Body of pancreas (tissue), 4 donors: Measurements from ENCODE around the gene KRTAP17-1. TPM values are rescaled to one million over a fixed set of nuclear protein-coding genes. Genes with fewer than 3 reads are reported as not detected.

ENCODE experiments used
- ATAC-seq: fragments of 150-250 bp; one replicate; pipeline ENCODE4 v1.9.1; 2016
- DNase-seq, 4 donors: peaks; one replicate each; pipeline ENCODE4 v3.0.0-alpha.2; 2019
- H3K27ac ChIP-seq, 4 donors: fragments of 200-600 bp; sonication (generic); 1 replicate in 3 of 4; 2 replicates in 1 of 4; pipeline versions ENCODE4 v1.5.1 to v1.6.1; 2016 to 2019; ENCODE audit warnings: mild to moderate bottlenecking in 1 of 4, mixed read lengths in 1 of 4, moderate library complexity in 1 of 4
- H3K27me3 ChIP-seq, 2 donors: fragments of 200-600 bp; sonication (generic); one replicate each; pipeline ENCODE4 v1.6.0; 2016; ENCODE audit warnings: mild to moderate bottlenecking in 1 of 2
- H3K36me3 ChIP-seq, 2 donors: fragments of 200-600 bp; sonication (generic); replicated peaks in 1 of 2; 2 replicates each; pipeline ENCODE4 v1.5.1; 2016; ENCODE audit warnings: low read depth in 2 of 2; ENCODE audit not compliant: insufficient read depth in 1 of 2
- H3K4me1 ChIP-seq: fragments of 200-600 bp; sonication (generic); one replicate; pipeline ENCODE4 v1.6.0; 2016
- H3K4me3 ChIP-seq, 2 donors: fragments of 200-600 bp; sonication (generic); 1 replicate in 1 of 2; 2 replicates in 1 of 2; pipeline ENCODE4 v1.5.1; 2016 to 2019
- H3K9me3 ChIP-seq, 3 donors: fragments of 200-600 bp; sonication (generic); 1 replicate in 2 of 3; 2 replicates in 1 of 3; pipeline ENCODE4 v1.5.1; 2016
- POLR2A ChIP-seq, 3 donors: fragments of 450-650 bp; IDR thresholded peaks; one replicate each; pipeline ENCODE4 v1.6.1; 2016; ENCODE audit warnings: antibody characterized with exemption in 3 of 3, mild to moderate bottlenecking in 2 of 3
- WGBS, 2 donors: methylation state at CpG; one replicate each; pipeline ENCODE4 v1.1.5; 2017; 5-methylcytosine and 5-hydroxymethylcytosine counted together
- intact Hi-C: fragments of 100-400 bp; cut with DNase I; formaldehyde crosslinking; loops from one replicate; pipeline ENCODE4 v1.15.1; 2023
- total RNA-seq, 2 donors: library from RNA; depleted of rRNA; stranded (reverse); fragments of >200 nt; gene quantifications; one replicate each; pipeline ENCODE4 v1.1.0, GENCODE V29; 2016
- TF ChIP-seq, protein P1 (sequence below), 7 experiments: fragments of 450-650 bp in 4 of 7; fragments of 200-600 bp in 3 of 7; sonication (generic) in 3 of 7; IDR thresholded peaks; one replicate each; pipeline ENCODE4 v1.5.1; 2016 to 2019; ENCODE audit warnings: antibody characterized with exemption in 7 of 7

The KRTAP17-1 gene
- total RNA-seq, 2 donors from 2014 or later, result not detected

DNA sequence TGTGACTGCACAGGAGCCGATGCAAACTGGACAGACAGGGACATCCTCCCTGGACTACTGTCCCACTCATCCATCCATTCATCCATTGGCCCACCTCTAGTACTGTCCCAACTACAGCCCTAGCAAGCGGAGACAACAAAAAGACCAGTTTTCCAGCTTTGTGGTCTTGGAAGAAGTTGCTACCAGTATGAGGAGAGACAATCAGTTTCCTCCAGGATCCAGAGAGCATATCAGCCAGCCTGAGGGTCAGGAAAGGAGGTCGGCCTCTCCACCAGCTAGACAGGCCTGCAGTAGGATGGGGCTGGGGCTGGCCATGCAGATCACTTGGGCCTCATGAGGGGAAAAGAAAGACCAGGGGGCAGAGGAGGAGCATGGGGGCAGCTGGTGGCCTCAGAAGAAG is 18.3 kb upstream of the KRTAP17-1 start:
- no peaks in the 10 kb centered on the region for H3K27me3 ChIP-seq
- DNase-seq (no peak), ATAC-seq (no peak)
- 89 to 93% methylated on average over 3 of the region's 3 CpGs for WGBS, 2 donors
- intact Hi-C loops, result no loop called here
- H3K36me3 ChIP-seq, result no peaks in the 10 kb centered on the region
- H3K9me3 ChIP-seq, result no peaks in the 10 kb centered on the region
- no peak overlapping the region for H3K27ac ChIP-seq
- TF ChIP-seq POLR2A (IDR thresholded peaks at IDR 0.05), result no peak
- TF ChIP-seq, protein P1, sequence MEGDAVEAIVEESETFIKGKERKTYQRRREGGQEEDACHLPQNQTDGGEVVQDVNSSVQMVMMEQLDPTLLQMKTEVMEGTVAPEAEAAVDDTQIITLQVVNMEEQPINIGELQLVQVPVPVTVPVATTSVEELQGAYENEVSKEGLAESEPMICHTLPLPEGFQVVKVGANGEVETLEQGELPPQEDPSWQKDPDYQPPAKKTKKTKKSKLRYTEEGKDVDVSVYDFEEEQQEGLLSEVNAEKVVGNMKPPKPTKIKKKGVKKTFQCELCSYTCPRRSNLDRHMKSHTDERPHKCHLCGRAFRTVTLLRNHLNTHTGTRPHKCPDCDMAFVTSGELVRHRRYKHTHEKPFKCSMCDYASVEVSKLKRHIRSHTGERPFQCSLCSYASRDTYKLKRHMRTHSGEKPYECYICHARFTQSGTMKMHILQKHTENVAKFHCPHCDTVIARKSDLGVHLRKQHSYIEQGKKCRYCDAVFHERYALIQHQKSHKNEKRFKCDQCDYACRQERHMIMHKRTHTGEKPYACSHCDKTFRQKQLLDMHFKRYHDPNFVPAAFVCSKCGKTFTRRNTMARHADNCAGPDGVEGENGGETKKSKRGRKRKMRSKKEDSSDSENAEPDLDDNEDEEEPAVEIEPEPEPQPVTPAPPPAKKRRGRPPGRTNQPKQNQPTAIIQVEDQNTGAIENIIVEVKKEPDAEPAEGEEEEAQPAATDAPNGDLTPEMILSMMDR (IDR thresholded peaks at IDR 0.05), result no peak
- H3K4me1 ChIP-seq, result no peaks in the 10 kb centered on the region
- H3K4me3 ChIP-seq, result no peak overlapping the region

DNA sequence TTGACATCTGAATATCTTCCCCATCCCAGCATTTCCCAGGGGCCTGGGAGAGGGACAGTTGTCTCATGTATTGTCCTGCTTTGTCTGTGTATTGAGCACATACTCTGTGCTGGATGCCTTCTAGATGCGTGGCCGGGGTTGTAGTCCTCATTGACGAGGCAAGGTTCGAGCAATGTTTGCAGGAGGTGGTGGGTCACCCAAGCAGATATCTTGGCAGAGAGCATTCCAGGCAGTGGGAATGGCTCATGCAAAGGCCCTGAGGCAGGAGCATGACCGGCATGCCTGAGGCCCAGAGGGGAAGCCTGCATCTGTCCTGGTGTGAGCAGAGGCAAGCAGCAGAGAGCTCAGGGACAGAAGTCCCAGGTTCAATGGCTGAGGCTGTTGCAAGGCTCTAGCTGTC is 17.6 kb upstream of the KRTAP17-1 start:
- no peak overlapping the region for H3K4me3 ChIP-seq
- no peak overlapping the region for H3K27ac ChIP-seq
- no peaks in the 10 kb centered on the region for H3K36me3 ChIP-seq
- 88% methylated on average over 4 of the region's 5 CpGs; no CpG with 5 or more reads in 1 of the 2 donors for WGBS, 2 donors
- no peak for TF ChIP-seq POLR2A (IDR thresholded peaks at IDR 0.05)
- TF ChIP-seq, protein P1 (IDR thresholded peaks at IDR 0.05), result no peak
- no peak for ATAC-seq
- H3K27me3 ChIP-seq, result no peaks in the 10 kb centered on the region
- H3K9me3 ChIP-seq, result no peaks in the 10 kb centered on the region
- no peak for DNase-seq
- intact Hi-C loops, result no loop called here
- no peaks in the 10 kb centered on the region for H3K4me1 ChIP-seq

DNA sequence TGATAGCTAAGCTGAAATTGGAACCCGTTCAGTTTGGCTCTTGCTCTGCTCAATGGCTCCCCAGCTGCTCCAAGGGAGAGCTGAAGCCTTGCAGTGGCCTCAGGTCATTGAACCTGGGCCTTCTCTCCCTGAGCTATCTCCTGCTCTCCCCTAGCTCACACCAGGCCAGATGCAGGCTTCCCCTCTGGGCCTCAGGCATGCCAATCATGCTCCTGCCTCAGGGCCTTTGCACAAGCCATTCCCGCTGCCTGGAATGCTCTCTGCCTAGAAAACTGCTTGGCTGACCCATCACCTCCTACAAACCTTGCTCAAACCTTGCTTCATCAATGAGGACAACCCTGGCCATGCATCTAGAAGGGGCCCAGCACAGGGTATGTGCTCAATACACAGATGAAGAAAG is 16.7 kb upstream of the KRTAP17-1 start:
- Histone ChIP-seq H3K9me3 (no peaks in the 10 kb centered on the region), H3K27ac (no peak overlapping the region), H3K4me1 (no peaks in the 10 kb centered on the region), H3K36me3 (no peaks in the 10 kb centered on the region), H3K27me3 (no peaks in the 10 kb centered on the region), H3K4me3 (no peak overlapping the region)
- 60 to 80% methylated on average over 1 to 2 of the region's 2 CpGs for WGBS, 2 donors
- intact Hi-C loops, result no loop called here
- TF ChIP-seq, protein P1 (IDR thresholded peaks at IDR 0.05), result no peak
- DNase-seq, result no peak
- ATAC-seq, result no peak

DNA sequence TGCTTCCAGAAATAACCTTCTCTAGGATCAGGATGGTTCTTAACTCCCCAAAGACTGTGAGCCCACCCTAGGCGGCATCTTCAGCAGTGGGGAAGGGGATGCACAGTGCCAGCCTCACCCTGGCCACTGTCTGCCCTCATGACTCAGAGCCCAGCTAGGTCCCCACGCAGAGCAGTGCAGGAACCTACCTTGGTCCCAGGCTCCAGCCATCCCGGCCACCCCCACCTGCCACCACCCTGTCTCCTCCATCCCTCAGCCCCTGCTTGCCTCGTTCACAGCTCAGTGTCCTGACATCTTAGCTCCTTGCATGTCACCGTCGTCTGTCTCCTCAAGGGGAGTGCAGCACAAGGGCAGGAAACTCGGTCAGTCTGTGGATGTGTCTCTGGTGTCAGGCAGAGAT is 16.1 kb upstream of the KRTAP17-1 start:
- Histone ChIP-seq H3K27me3 (no peaks in the 10 kb centered on the region), H3K4me1 (no peaks in the 10 kb centered on the region), H3K36me3 (no peaks in the 10 kb centered on the region), H3K9me3 (no peaks in the 10 kb centered on the region), H3K27ac (no peak overlapping the region), H3K4me3 (no peak overlapping the region)
- WGBS, 2 donors, result 39 to 52% methylated on average over 7 of the region's 7 CpGs
- no peak for DNase-seq
- no peak for ATAC-seq
- TF ChIP-seq, protein P1 (IDR thresholded peaks at IDR 0.05), result no peak
- intact Hi-C loops, result no loop called here

DNA sequence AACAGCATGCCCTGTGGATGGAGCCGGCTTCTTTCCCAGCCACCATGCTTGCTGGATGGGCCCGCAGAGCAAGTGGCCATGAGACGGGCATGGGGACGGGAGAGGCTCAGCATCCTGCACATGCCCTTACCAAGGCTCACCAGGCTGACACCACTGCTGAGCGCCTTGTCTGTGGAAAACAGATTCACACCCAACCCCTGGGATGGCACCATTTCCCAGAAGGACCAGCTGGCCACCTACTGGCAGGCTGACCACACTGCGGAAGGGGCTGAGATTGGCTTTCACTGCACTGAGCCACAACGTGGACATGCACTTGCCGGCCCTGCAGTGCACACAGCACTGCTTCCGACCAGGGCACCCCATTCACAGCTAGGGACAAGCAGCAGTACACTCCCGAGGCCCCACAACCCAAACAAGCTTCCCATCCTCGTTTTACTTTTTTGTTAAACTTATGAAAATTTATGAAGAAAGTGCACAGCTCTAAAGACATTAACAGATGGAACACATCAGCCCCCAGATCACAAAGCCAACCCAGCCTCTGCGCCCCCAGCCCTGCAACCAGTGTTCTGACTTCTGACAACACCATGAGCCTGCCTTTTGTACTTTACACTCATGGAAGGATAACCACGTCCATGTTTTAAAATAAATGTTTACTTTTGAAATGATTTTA is 13.9 kb upstream of the KRTAP17-1 start:
- DNase-seq (peak; percentile 23 to 41 (median 29)), ATAC-seq (no peak)
- no peaks in the 10 kb centered on the region for H3K4me1 ChIP-seq
- H3K4me3 ChIP-seq, result no peak overlapping the region
- intact Hi-C loops, result no loop called here
- no peaks in the 10 kb centered on the region for H3K27me3 ChIP-seq
- TF ChIP-seq, protein P1 (IDR thresholded peaks at IDR 0.05), result peak in 6 of 7 experiments; percentile 34 to 48 (median 44)
- no peak for TF ChIP-seq POLR2A (IDR thresholded peaks at IDR 0.05)
- H3K27ac ChIP-seq, result no peak overlapping the region
- no peaks in the 10 kb centered on the region for H3K9me3 ChIP-seq
- 28 to 44% methylated on average over 8 to 13 of the region's 13 CpGs for WGBS, 2 donors
- no peaks in the 10 kb centered on the region for H3K36me3 ChIP-seq
